ENCODE results near the gene RPAP3.

DNA sequence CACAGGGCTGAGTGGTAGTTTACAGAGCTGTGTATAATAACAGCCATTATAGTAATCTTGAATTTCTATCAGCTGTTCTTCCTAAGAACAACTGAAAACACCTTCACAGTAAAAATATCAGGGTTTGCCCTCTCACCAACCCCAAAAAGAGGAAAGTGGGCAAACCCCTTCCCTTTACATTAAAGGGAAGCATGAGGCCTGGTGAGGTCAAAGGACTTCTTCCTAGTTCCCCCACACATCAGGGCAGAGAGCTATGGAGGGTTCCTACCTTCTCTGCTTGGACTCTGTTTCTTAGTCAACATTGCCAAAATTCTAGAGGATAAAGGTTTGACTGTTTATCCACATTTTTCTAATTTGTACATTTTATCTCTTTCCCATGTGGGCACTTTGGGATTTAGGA lies 4.4 kb upstream of the RPAP3 start:
- TF ChIP-seq, protein P1, sequence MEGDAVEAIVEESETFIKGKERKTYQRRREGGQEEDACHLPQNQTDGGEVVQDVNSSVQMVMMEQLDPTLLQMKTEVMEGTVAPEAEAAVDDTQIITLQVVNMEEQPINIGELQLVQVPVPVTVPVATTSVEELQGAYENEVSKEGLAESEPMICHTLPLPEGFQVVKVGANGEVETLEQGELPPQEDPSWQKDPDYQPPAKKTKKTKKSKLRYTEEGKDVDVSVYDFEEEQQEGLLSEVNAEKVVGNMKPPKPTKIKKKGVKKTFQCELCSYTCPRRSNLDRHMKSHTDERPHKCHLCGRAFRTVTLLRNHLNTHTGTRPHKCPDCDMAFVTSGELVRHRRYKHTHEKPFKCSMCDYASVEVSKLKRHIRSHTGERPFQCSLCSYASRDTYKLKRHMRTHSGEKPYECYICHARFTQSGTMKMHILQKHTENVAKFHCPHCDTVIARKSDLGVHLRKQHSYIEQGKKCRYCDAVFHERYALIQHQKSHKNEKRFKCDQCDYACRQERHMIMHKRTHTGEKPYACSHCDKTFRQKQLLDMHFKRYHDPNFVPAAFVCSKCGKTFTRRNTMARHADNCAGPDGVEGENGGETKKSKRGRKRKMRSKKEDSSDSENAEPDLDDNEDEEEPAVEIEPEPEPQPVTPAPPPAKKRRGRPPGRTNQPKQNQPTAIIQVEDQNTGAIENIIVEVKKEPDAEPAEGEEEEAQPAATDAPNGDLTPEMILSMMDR (IDR thresholded peaks at IDR 0.05) = no peak
- TF ChIP-seq EP300 (IDR thresholded peaks at IDR 0.05) = no peak
- no peak for TF ChIP-seq POLR2AphosphoS5 (IDR thresholded peaks at IDR 0.05)
- no peak for TF ChIP-seq POLR2A (IDR thresholded peaks at IDR 0.05)
